Caki2 (cell line): ENCODE data around the gene KLK10. TPM values are rescaled to one million over a fixed set of nuclear protein-coding genes. Genes with fewer than 3 reads are reported as not detected.

ENCODE experiments used
- DNase-seq: peaks from one replicate; pipeline ENCODE4 v3.0.0-alpha.2; 2015; ENCODE audit warnings: low read depth
- in situ Hi-C: cut with HindIII; loops from 2 replicates; pipeline ENCODE4 v1.10.0; 2016; ENCODE audit warnings: low sequenced_read_pairs, low pct_unique_long_range_greater_than_20kb, mixed read lengths
- total RNA-seq: library from RNA; depleted of rRNA; stranded (reverse); fragments of >200 nt; shearing (Covaris generic); gene quantifications from 2 replicates; pipeline ENCODE4 v1.2.3, GENCODE V29; 2014; ENCODE audit warnings: low replicate concordance

KLK10 gene
- total RNA-seq, 1 experiment from 2014 or later, result not detected

- in situ Hi-C loops, result no loop called here
- DNase-seq, result no peak
Observed at GRCh38 chr19:51027873-51028272, 8.4 kb upstream of the KLK10 start.

GRCh38 chr19:51027126-51027806 is 7.8 kb upstream of the KLK10 start:
- DNase-seq, result no peak
- in situ Hi-C loops, result no loop called here

- in situ Hi-C loops, result no loop called here
- DNase-seq, result no peak
Observed at GRCh38 chr19:51026554-51026831, 7.0 kb upstream of the KLK10 start, which contains the start of gene KLK11. Gene KLK11, minus strand, starts transcription at chr19:51026616. Its CDS starts 985 bp downstream, at chr19:51025631.

GRCh38 chr19:51025809-51026553 is 6.5 kb upstream of the KLK10 start:
- DNase-seq, result no peak
- in situ Hi-C loops, result no loop called here

- in situ Hi-C loops, result no loop called here
- DNase-seq, result no peak
Observed at GRCh38 chr19:51025401-51025800, 5.9 kb upstream of the KLK10 start.

- DNase-seq, result no peak
- in situ Hi-C loops, result no loop called here
Observed at GRCh38 chr19:51024924-51025323, 5.4 kb upstream of the KLK10 start.

- no peak for DNase-seq
- in situ Hi-C loops, result no loop called here
Observed at GRCh38 chr19:51023946-51024345, 4.4 kb upstream of the KLK10 start.

- no peak for DNase-seq
- in situ Hi-C loops, result no loop called here
Observed at GRCh38 chr19:51022526-51022925, 3.0 kb upstream of the KLK10 start.

- peak; percentile 64 for DNase-seq
- in situ Hi-C loops, result no loop called here
Observed at GRCh38 chr19:51020988-51021651, 1.6 kb upstream of the KLK10 start.

- DNase-seq, result no peak
- in situ Hi-C loops, result no loop called here
Observed at GRCh38 chr19:51018745-51019543, 565 bp downstream of the KLK10 start.

GRCh38 chr19:51016798-51017683 is 2.5 kb downstream of the KLK10 start:
- peak; percentile 41 for DNase-seq
- in situ Hi-C loops, result no loop called here

GRCh38 chr19:51015691-51016267 is 3.7 kb downstream of the KLK10 start:
- no peak for DNase-seq
- in situ Hi-C loops, result no loop called here

- DNase-seq, result no peak
- in situ Hi-C loops, result no loop called here
Observed at GRCh38 chr19:51014242-51014641, 5.3 kb downstream of the KLK10 start.

GRCh38 chr19:51012661-51013190 is 6.8 kb downstream of the KLK10 start:
- no peak for DNase-seq
- in situ Hi-C loops, result no loop called here

GRCh38 chr19:51010066-51010795 is 9.3 kb downstream of the KLK10 start:
- DNase-seq, result no peak
- in situ Hi-C loops, result no loop called here

GRCh38 chr19:51009061-51009891 is 10.2 kb downstream of the KLK10 start:
- no peak for DNase-seq
- in situ Hi-C loops, result no loop called here
